GM19099 (cell line): ENCODE measurements around the gene ANKRD23.

Source experiments
- POLR2A ChIP-seq: IDR thresholded peaks from 3 replicates; pipeline ENCODE4 v1.6.1; 2011; ENCODE audit warnings: low read depth; ENCODE audit not compliant: insufficient read length; ENCODE audit errors: extremely low read depth

The ANKRD23 gene

GRCh38 chr2:96806468-96807126, 37.2 kb downstream of the ANKRD23 start:
- TF ChIP-seq POLR2A, result peak; percentile 32

GRCh38 chr2:96804986-96805385, 38.8 kb downstream of the ANKRD23 start:
- TF ChIP-seq POLR2A, result no peak

GRCh38 chr2:96802721-96803120, 41.1 kb downstream of the ANKRD23 start:
- TF ChIP-seq POLR2A, result no peak

GRCh38 chr2:96801786-96802595, 41.8 kb downstream of the ANKRD23 start:
- no peak for TF ChIP-seq POLR2A

- no peak for TF ChIP-seq POLR2A
Measured at GRCh38 chr2:96801005-96801785, 42.6 kb downstream of the ANKRD23 start.

GRCh38 chr2:96800061-96801004, 43.5 kb downstream of the ANKRD23 start:
- no peak for TF ChIP-seq POLR2A

- no peak for TF ChIP-seq POLR2A
Measured at GRCh38 chr2:96799623-96799935, 44.2 kb downstream of the ANKRD23 start.

- no peak for TF ChIP-seq POLR2A
Measured at GRCh38 chr2:96798733-96799622, 44.8 kb downstream of the ANKRD23 start.

GRCh38 chr2:96797066-96797625, 46.7 kb downstream of the ANKRD23 start:
- no peak for TF ChIP-seq POLR2A

- no peak for TF ChIP-seq POLR2A
Measured at GRCh38 chr2:96795076-96795475, 48.7 kb downstream of the ANKRD23 start.

- no peak for TF ChIP-seq POLR2A
Measured at GRCh38 chr2:96792772-96793749, 50.8 kb downstream of the ANKRD23 start.

GRCh38 chr2:96789245-96789617, 54.6 kb downstream of the ANKRD23 start:
- no peak for TF ChIP-seq POLR2A
